Thymus (tissue), 11 donors: Measurements from ENCODE around the gene NOS1AP. TPM values are rescaled to one million over a fixed set of nuclear protein-coding genes. Genes with fewer than 3 reads are reported as not detected.
"Not testable (repeated sequence)": the region's sequence is repeated elsewhere in the genome, so short reads cannot be mapped to it uniquely, and the experiment has no call there.

Source experiments
- DNase-seq, 9 donors: peaks; one replicate each; pipeline ENCODE4 v3.0.0-alpha.2; 2013; ENCODE audit warnings: low spot score in 9 of 9, low read depth in 6 of 9, missing footprints in 1 of 9
- H3K27ac ChIP-seq, 2 donors: one replicate each; pipeline ENCODE4 v1.5.1; 2013; ENCODE audit warnings: control low read depth in 1 of 2, low read depth in 1 of 2, low read length in 1 of 2, mild to moderate bottlenecking in 1 of 2, moderate library complexity in 1 of 2
- H3K27me3 ChIP-seq, 2 donors: one replicate each; pipeline ENCODE4 v1.5.1; 2013; ENCODE audit warnings: low read length in 1 of 2; ENCODE audit not compliant: control insufficient read depth in 2 of 2, insufficient read depth in 1 of 2
- H3K36me3 ChIP-seq, 2 donors: one replicate each; pipeline ENCODE4 v1.5.1; 2013; ENCODE audit warnings: low read length in 1 of 2, mild to moderate bottlenecking in 1 of 2, moderate library complexity in 1 of 2; ENCODE audit not compliant: control insufficient read depth in 2 of 2, insufficient read depth in 2 of 2
- H3K4me1 ChIP-seq, 2 donors: one replicate each; pipeline ENCODE4 v1.5.1; 2013; ENCODE audit warnings: low read length in 2 of 2; ENCODE audit not compliant: control insufficient read depth in 2 of 2, insufficient read depth in 2 of 2
- H3K4me3 ChIP-seq, 2 donors: one replicate each; pipeline ENCODE4 v1.5.1; 2013; ENCODE audit warnings: low read length in 2 of 2, control low read depth in 1 of 2, mild to moderate bottlenecking in 1 of 2
- H3K9me3 ChIP-seq, 2 donors: one replicate each; pipeline ENCODE4 v1.5.1; 2013; ENCODE audit warnings: low read length in 1 of 2, mild to moderate bottlenecking in 1 of 2; ENCODE audit not compliant: control insufficient read depth in 2 of 2, insufficient read depth in 1 of 2
- WGBS: extraction: QIAGEN DNeasy Blood & Tissue Kit; methylation state at CpG from one replicate; pipeline ENCODE4 v1.1.7; 2013; 5-methylcytosine and 5-hydroxymethylcytosine counted together
- polyA plus RNA-seq: library from polyadenylated mRNA; stranded (reverse); fragments of 200-250 nt; gene quantifications from one replicate; pipeline ENCODE4 v1.2.3, GENCODE V29; 2013
- total RNA-seq: library from RNA; stranded (reverse); fragments of 120-200 nt; gene quantifications from one replicate; pipeline ENCODE4 v1.2.4, GENCODE V29; 2013
- donor health status: healthy.

Gene NOS1AP
- total and polyA plus RNA-seq, 2 donors = 0.05 to 0.30 TPM

- not testable (repeated sequence) for H3K9me3 ChIP-seq, H3K4me3 ChIP-seq, H3K27ac ChIP-seq, H3K36me3 ChIP-seq, H3K4me1 ChIP-seq, DNase-seq
- 91% methylated on average over 4 of the region's 4 CpGs for WGBS
- H3K27me3 ChIP-seq = peaks cover 16 to 42% of the 10 kb centered on the region in 2 donors
Observed at GRCh38 chr1:162066836-162067235, 2.7 kb upstream of the NOS1AP start.

GRCh38 chr1:162067466-162067865 is 2.0 kb upstream of the NOS1AP start:
- H3K4me1 ChIP-seq = peaks cover 3 to 7% of the 10 kb centered on the region in 2 donors
- 88% methylated on average over 1 of the region's 1 CpG for WGBS
- no peaks in the 10 kb centered on the region for H3K36me3 ChIP-seq
- H3K4me3 ChIP-seq = no peak overlapping the region
- no peak overlapping the region for H3K27ac ChIP-seq
- H3K27me3 ChIP-seq = peaks cover 21 to 47% of the 10 kb centered on the region in 2 donors
- no peak for DNase-seq
- H3K9me3 ChIP-seq = no peaks in the 10 kb centered on the region

DNA sequence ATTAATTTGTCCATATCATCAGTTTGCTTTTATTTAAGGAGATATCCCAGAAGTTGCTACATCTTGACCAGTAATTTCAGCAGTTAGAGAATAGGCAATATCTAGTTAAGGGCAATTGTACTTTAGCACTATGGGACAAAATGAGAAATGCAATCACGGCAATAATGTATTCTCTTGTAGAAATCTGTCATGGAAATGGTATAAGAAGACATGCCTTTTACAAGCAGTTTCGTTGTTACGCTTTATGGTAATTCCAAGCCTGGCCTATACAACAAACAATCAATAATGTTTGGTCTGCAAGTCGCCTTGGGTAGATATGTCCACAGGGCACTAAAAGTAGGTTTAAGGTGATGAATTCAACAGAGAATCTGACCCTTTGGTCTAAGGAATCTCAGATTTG is 1.2 kb upstream of the NOS1AP start:
- no peaks in the 10 kb centered on the region for H3K9me3 ChIP-seq
- H3K27ac ChIP-seq = no peak overlapping the region
- H3K36me3 ChIP-seq = no peaks in the 10 kb centered on the region
- no peak for DNase-seq
- peaks cover 3 to 7% of the 10 kb centered on the region in 2 donors for H3K4me1 ChIP-seq
- H3K27me3 ChIP-seq = peaks cover 23 to 51% of the 10 kb centered on the region in 2 donors
- 98% methylated on average over 4 of the region's 4 CpGs for WGBS
- H3K4me3 ChIP-seq = no peak overlapping the region

- WGBS = 2% methylated on average over 29 of the region's 29 CpGs
- Histone ChIP-seq H3K36me3 (no peaks in the 10 kb centered on the region), H3K4me3 (peak overlapping the region in 1 of 2 donors; percentile 68), H3K9me3 (no peaks in the 10 kb centered on the region), H3K27ac (no peak overlapping the region), H3K4me1 (peaks cover 3 to 7% of the 10 kb centered on the region in 2 donors), H3K27me3 (peaks cover 23 to 54% of the 10 kb centered on the region in 2 donors)
- peak in 2 of 9 donors; percentile 4 to 16 for DNase-seq
Observed at GRCh38 chr1:162070094-162070748, 730 bp downstream of the NOS1AP start.

- DNase-seq = no peak
- H3K9me3 ChIP-seq = no peaks in the 10 kb centered on the region
- 44% methylated on average over 7 of the region's 7 CpGs for WGBS
- no peak overlapping the region for H3K4me3 ChIP-seq
- peaks cover 3 to 7% of the 10 kb centered on the region in 2 donors for H3K4me1 ChIP-seq
- H3K27me3 ChIP-seq = peaks cover 23 to 50% of the 10 kb centered on the region in 2 donors
- no peaks in the 10 kb centered on the region for H3K36me3 ChIP-seq
- H3K27ac ChIP-seq = no peak overlapping the region
Observed at GRCh38 chr1:162070825-162071224, 1.3 kb downstream of the NOS1AP start.

DNA sequence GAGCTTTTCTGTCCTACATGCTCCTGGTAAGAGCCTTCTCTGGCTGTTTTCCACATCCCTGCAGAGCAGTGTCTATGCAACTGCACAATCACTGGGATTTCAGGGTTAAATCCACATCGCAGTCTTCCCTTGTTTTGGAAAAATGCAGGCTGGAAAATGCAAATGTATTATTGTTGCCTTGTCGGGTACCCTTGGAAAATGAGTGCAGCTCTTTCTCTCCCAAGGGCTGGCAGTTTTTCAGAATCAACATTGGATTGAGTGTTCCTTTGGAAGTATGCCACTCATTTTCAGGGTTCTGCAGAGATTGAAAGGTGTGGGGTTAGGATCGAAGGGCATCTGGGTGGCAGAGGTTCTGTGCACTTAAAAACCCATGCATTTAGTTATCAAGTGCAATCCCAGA is 3.2 kb downstream of the NOS1AP start:
- H3K36me3 ChIP-seq = no peaks in the 10 kb centered on the region
- H3K27me3 ChIP-seq = peaks cover 23 to 46% of the 10 kb centered on the region in 2 donors
- DNase-seq = no peak
- WGBS = 88% methylated on average over 3 of the region's 3 CpGs
- H3K9me3 ChIP-seq = no peaks in the 10 kb centered on the region
- H3K4me3 ChIP-seq = no peak overlapping the region
- peaks cover 3 to 7% of the 10 kb centered on the region in 2 donors for H3K4me1 ChIP-seq
- H3K27ac ChIP-seq = no peak overlapping the region

DNA sequence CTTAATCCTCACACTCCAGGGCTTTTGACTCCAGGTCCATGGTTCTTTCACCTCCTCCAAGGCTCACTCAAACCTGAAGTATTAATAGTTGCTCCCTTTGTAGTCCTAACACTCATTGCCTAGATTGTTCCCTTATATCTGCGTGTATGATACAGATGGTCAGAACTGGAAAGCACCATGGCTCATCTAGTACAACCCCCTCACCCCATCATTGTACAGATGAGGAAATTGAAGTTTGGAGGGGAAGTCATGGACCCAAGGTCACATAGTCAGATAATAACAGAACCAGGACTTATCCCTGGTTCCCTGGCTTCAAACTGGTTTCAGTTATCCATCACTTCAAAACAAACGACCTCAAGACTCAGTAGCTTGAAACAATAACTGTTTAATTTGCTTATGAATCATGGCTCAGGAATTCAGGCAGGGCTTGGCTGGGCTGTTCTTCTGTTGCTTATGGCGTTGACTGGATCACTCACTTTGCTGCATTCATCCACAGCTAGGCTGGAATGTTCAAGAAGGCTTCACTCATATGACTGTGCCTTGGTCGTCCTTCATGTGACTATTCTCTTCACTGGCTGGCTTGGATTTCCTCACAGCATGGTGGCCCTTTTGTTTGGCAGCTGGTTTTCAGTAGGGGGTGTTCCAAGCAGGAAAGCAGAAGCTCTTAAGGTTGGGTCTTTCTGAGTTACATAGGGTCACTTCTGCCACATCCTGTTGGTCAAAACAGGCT is 5.0 kb downstream of the NOS1AP start:
- H3K27ac ChIP-seq = no peak overlapping the region
- peaks cover 0 to 7% of the 10 kb centered on the region in 2 donors for H3K4me1 ChIP-seq
- H3K9me3 ChIP-seq = no peaks in the 10 kb centered on the region
- WGBS = 91% methylated on average over 4 of the region's 4 CpGs
- H3K27me3 ChIP-seq = peaks cover 19 to 35% of the 10 kb centered on the region in 2 donors
- no peak for DNase-seq
- H3K36me3 ChIP-seq = no peaks in the 10 kb centered on the region
- no peak overlapping the region for H3K4me3 ChIP-seq

- DNase-seq = no peak
- H3K27me3 ChIP-seq = peaks cover 13 to 25% of the 10 kb centered on the region in 2 donors
- no peak overlapping the region for H3K4me3 ChIP-seq
- no peaks in the 10 kb centered on the region for H3K36me3 ChIP-seq
- H3K4me1 ChIP-seq = no peaks in the 10 kb centered on the region
- H3K9me3 ChIP-seq = no peaks in the 10 kb centered on the region
- WGBS = 95% methylated on average over 3 of the region's 3 CpGs
- no peak overlapping the region for H3K27ac ChIP-seq
Observed at GRCh38 chr1:162075862-162076261, 6.4 kb downstream of the NOS1AP start.

DNA sequence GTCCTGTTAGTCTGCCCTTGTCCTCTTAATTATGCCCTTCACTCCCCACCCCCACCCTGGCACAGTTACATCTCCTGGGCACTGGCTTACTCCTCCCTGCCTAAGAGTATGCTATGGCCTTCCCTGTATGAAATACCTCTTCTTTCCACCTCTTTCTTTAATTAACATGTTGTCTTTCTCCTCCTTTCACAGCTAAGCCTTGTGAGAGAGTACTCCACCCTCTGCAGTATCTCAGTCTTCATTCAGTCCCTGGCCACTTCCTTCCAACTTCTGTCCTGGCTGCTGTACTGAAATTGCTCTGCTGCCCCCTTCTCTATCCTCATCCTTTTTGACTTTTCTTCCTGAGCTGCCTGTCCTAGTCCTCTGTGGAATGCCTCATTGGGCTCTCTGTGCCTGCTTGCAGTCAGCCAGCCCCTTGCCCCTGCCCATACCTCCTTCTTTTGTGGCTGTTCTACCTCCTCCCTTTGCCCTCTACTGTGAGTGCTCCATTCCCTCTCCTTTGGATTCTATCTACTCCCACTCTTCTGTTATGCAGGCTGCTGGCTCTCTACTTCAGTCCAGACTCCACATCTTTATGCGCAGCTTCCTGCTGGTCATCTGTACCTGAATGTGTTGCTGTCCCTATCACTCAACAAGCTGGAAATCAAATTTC is 8.3 kb downstream of the NOS1AP start:
- WGBS = 98% methylated on average over 1 of the region's 1 CpG
- Histone ChIP-seq H3K27me3 (peaks cover 0 to 8% of the 10 kb centered on the region in 2 donors), H3K27ac (no peak overlapping the region), H3K9me3 (no peaks in the 10 kb centered on the region), H3K4me1 (no peaks in the 10 kb centered on the region), H3K36me3 (no peaks in the 10 kb centered on the region), H3K4me3 (no peak overlapping the region)
- no peak for DNase-seq
